Measurements from ENCODE around the gene ABCA4.
"Not testable (repeated sequence)": the region's sequence is repeated elsewhere in the genome, so short reads cannot be mapped to it uniquely, and the experiment has no call there.

Gene ABCA4

DNA sequence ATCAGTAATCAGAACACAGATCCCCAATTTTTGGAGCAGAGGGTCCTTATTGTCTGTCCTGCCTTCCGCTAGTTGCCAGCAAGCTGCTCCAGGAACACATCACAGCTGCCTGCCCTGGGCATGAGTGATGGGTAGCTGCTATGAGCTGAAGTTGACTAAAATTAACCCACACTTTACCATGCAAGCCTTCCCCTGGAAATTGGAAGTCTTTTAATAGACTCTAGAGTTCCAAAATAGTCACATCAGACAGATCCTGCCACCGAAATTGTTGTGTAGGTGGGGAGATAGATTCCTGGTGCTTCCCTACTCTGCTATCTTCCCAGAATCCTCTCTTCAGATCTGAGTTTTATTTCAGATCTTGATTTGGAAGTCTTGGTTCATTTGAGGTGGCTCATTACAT lies 148.6 kb downstream of the ABCA4 start:
- DNase-seq = no peak

DNA sequence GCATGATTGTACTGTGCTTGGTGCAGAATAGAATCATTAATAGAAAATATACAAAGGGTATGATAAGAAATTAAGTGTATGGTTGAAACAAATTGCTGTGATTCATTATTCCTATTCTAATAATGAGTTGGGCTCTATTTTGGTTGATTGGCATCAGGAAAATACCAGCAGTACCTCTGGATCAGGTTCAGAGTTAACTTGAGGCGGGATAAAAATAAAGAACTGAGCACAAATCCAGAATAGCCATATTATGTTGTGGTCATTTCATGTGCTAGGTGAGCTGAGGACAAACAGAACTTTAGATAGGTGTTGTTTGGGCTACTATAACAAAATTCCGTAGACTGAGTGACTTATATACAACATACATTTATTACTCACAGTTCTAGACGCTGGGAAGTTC lies 151.1 kb downstream of the ABCA4 start:
- DNase-seq = no peak

GRCh38 chr1:93969371-93969770 lies 151.6 kb downstream of the ABCA4 start:
- DNase-seq = no peak

DNA sequence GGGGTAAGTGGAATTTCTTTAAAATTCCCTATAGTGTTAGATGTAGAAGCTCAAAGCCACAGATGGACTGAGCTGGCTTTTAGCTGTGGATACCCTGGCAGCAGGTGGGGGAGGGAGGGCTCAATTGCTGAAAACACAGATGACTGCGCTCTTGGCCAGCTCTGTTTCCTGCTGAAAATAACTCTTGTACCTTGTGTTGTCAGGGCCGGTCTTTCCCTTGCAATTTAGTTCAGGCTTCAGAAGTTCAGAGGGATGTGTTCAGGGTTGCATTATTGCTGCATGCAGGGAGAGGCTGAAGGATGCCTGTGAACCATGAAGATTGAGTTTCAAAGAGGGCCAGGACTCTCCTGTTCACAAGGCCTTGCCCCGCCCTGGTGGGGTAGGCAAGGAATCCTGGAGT lies 153.6 kb downstream of the ABCA4 start:
- DNase-seq = no peak

DNA sequence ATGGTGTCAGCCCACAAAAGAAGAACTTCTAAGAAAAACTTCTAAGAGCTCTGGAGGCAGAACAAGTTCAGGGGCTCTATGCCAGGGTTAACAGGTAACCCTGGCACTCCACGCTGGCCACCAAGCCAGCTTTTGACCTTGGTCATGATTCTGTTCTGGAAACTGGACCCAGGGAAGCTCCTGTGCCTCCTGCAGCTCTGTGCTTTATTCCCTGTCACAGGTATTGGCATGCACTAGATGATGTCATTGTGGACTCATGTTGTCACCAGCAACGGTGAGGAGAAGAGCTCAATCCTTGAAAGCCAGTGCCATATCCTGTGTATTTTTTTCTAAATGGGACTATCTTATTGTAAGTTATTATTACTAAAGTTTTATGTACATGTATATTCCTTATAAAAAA lies 155.1 kb downstream of the ABCA4 start:
- no peak for DNase-seq

DNA sequence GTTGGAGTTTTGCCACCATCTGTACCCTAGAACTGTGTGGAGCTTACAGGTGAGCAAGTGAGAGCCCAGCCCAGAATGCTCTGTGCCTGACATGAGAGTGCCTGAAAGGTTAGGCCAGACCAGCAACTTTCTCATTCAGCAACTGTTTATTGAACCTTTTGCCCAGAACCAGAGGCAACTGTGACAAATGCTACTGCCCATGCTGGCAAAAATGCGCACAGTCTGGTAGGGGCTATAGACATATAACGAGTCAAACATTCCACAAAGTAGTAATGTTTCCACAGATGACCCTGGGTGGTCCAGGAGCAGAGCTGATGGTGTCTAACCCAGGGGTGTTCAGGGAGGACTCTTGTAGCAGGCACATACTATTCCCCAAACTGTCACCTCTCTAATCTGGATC lies 155.7 kb downstream of the ABCA4 start:
- no peak for DNase-seq

DNA sequence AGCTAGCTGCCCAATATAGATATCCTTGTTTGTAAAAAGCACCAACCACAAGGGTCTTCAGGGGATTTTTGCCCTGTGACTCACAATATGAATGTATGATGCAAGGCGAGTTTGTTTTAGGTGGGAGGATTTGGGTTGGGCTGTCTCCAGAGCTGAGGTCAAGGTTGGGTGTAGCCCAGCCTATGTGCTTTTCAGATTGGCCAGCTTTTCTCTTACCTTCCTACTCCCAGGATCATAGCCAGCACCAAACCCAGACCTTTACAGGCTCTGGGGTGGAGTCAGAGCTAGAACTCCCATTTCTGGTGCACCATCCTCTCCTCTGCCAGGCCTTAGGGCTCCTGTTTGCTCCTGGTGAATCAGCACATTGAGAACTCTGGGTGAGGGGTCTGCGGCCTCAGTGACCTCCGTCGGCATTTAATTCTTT lies 156.2 kb downstream of the ABCA4 start:
- DNase-seq = no peak

- DNase-seq = no peak
Measured at GRCh38 chr1:93964096-93964776, 156.7 kb downstream of the ABCA4 start.

DNA sequence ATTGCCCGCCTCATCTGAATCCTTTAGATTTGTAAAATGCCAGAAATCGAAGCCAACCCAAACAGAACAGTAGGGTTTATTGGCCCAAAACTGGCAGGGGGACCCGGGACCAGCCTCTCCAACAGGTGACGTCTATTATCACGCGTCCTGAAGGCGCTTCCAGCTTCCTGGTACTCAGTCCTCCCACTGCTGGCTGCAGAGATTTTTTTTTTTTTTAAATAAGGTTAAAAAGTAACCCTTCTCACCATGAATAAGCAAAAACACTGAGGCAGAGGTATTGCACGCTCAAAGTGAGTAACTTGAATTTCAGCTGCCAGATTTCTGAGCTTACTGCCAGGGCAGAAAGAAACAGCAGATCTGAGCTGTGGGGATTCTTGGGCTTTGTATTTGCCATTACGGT lies 157.4 kb downstream of the ABCA4 start:
- no peak for DNase-seq

DNA sequence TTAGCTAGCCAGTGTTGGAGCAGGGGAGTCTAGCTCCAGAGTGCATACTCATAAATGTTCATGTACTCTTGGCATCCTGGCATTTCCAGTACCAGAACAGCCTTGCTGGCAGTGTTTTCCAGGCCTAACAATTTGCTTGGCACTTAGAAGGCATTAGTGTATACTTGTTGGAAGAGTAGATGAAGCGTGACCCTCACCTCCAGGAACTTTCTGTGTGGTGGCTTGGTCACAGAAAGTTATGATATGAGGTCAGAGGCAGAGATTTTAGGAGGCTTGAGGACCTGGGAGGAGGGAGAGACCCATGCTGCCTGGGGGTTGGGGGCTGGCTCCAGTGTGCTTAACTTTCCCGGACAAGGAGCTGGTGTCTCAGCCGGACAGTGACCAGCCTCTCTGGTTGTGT lies 159.0 kb downstream of the ABCA4 start:
- DNase-seq = no peak

DNA sequence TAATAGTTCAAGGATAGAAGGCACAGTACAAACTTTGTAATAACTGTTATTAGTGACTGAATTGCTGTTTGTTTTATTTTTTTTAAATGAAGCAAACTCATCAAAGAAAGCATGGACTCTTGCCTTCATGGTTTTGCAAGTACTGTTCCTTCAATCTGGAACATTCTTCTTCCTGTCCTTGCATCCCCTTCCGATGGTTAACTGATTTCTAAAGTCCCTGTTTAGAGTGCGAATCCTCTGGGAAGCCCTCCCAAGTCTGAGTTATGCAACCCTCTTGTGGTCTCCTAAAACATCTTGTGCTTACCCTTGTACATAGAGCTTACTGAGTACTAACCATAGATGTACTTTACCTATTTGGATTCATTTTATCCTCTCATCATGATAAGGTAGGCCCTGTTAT lies 159.5 kb downstream of the ABCA4 start:
- no peak for DNase-seq

GRCh38 chr1:93960641-93961147 lies 160.3 kb downstream of the ABCA4 start:
- DNase-seq = no peak

- no peak for DNase-seq
Measured at GRCh38 chr1:93959413-93959812, 161.5 kb downstream of the ABCA4 start.

- DNase-seq = no peak
Measured at GRCh38 chr1:93958726-93959100, 162.2 kb downstream of the ABCA4 start.

GRCh38 chr1:93958032-93958725 lies 162.8 kb downstream of the ABCA4 start:
- DNase-seq = no peak

- DNase-seq = no peak
Measured at GRCh38 chr1:93955765-93956164, 165.2 kb downstream of the ABCA4 start.

- not testable (repeated sequence) for DNase-seq
Measured at GRCh38 chr1:93947002-93947686, 173.8 kb downstream of the ABCA4 start.

All from NCI-H774 (cell line).